PFSK-1 (cell line): ENCODE results near the gene HMOX1.

Experiments used
- POLR2AphosphoS5 ChIP-seq: IDR thresholded peaks from 2 replicates; pipeline ENCODE4 v1.6.1; 2012; ENCODE audit warnings: low read depth, mild to moderate bottlenecking, control low read depth, low read length, moderate library complexity
- REST ChIP-seq, 2 experiments: IDR thresholded peaks; 2 replicates each; pipeline versions ENCODE4 v1.6.1 to v1.8.0; 2011 to 2012; ENCODE audit warnings: low read depth in 2 of 2, low read length in 2 of 2, control low read depth in 1 of 2, inconsistent platforms in 1 of 2, mild to moderate bottlenecking in 1 of 2, moderate library complexity in 1 of 2; ENCODE audit not compliant: insufficient read depth in 1 of 2
- TAF1 ChIP-seq: IDR thresholded peaks from 2 replicates; pipeline ENCODE4 v1.6.1; 2012; ENCODE audit warnings: low read length, control low read depth, borderline replicate concordance; ENCODE audit not compliant: insufficient read depth

GRCh38 chr22:35393116-35394010 lies 12.5 kb downstream of the HMOX1 start:
- TF ChIP-seq REST (IDR thresholded peaks at IDR 0.05; ENCODE audit: insufficient read depth in 1 of 2, low read depth in 2 of 2, low read length in 2 of 2) (no peak), TAF1 (no peak), POLR2AphosphoS5 (no peak)
